HL-60/S4 treated with retinoic acid at 250 ng/mL for 4 days and 3 days (cell line): ENCODE measurements around the gene L3MBTL1.

Experiments used
- in situ Hi-C: fragments of 300-500 bp; cut with MboI; formaldehyde crosslinking; loops from 2 replicates; pipeline ENCODE4 v1.7.0; 2022; ENCODE audit warnings: low sequenced_read_pairs

L3MBTL1 gene

GRCh38 chr20:43533060-43533459 lies 25.6 kb downstream of the L3MBTL1 start:
- in situ Hi-C loops, result loop anchor here (25.0 kb wide), 1 partner anchor 554 kb away; no protein-coding TSS in a partner anchor

DNA sequence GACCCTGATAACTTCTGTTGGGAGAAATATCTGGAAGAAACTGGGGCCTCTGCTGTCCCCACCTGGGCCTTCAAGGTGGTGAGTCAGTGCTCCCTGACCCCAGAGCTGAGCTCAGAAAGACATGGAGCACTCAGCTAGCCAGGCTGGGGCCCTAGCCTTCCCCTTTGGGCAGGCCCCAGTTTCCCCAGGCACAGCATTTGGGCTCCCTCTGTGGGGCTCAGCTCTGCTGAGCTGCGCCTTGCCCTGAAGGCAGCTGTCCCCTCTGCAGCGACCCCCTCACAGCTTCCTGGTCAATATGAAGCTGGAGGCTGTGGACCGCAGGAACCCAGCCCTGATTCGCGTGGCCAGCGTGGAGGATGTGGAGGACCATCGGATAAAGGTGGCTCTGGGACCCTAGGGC lies 26.5 kb downstream of the L3MBTL1 start:
- in situ Hi-C loops, result loop anchor here (25.0 kb wide), 1 partner anchor 553 kb away; no protein-coding TSS in a partner anchor

DNA sequence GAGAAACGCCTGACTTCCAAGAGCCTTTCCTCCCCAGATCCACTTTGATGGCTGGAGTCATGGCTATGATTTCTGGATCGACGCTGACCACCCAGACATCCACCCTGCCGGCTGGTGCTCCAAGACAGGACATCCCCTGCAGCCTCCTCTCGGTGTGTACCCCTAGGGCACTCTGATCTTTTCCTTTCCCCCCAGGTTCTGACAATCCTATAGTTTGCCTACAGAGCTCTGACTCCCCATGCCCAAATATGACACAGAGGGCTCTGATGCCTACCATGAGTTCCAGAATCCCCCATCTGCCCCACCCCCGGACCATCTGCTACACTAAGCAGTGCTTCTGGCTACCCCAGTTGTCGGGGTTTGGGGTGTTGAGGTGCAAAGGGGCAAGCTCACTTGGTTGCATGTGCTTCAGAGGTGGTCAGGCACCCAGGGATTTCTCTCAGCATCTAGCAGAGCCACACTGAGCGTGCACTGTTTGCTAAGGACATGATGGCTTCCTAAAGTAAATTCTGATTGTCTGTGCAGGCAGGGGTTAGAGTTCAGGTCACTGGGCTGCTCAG lies 27.4 kb downstream of the L3MBTL1 start:
- in situ Hi-C loops, result loop anchor here (25.0 kb wide), 1 partner anchor 552 kb away; no protein-coding TSS in a partner anchor

DNA sequence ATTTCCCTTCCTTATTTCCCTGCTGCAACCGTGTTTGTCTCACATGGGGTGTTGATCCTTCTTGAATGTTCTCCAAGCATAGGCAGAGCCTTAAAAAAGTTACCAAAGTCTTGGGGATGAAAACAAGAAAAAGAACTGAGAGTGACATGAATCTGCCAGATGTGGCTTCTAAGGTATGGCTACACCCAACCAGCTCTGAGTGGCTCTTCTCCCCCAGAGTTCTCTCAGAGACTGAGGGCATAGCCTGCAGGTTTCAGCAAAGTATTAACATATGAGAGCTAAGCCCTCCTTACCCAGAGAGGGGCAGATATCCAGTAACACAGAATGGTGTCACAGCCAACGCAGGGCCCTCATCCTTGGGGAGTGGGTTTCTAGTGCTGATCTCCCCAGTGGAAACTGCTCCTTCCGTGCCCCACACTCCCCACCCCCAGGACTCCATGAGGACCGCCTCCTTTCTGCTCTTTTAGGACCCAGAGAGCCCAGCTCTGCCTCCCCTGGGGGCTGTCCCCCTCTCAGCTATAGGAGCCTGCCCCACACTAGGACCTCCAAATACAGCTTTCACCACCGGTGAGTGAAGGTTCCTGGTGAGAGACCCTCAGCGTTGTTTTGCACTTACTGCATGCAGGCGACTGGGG lies 28.0 kb downstream of the L3MBTL1 start:
- in situ Hi-C loops, result loop anchor here (25.0 kb wide), 1 partner anchor 552 kb away; no protein-coding TSS in a partner anchor

DNA sequence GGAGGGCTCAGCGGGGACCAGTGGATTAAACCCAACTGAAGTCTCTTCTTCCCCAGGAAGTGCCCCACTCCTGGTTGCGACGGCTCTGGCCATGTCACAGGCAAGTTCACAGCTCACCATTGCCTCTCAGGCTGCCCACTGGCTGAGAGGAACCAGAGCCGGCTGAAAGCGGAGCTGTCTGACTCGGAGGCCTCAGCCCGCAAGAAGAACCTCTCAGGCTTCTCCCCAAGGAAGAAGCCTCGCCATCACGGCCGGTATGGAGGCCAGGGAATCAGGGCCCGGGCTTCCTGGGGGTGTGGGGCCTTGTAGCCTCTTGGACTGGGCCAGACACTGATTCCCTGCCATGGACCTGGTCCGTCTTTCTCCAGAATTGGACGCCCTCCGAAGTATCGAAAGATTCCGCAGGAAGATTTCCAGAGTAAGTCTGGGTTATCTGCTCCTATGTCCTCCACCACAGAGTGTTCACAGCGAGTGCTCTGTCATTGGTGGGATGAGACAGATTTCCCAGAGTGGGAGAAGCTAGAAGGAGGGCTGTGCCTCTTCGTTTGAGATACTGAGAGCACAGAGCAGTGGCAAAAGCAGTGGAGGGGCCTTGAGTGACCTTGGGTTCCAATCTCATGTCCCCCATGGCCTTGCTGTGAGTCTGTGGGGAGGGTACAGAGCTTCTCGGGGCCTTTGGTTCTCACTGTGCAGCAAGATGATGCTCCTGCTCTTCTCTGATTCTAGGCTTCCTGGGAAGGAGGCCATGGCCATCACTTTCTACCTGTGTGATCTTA lies 28.7 kb downstream of the L3MBTL1 start:
- in situ Hi-C loops, result loop anchor here (25.0 kb wide), 1 partner anchor 551 kb away; no protein-coding TSS in a partner anchor

GRCh38 chr20:43536817-43537440 lies 29.4 kb downstream of the L3MBTL1 start:
- in situ Hi-C loops, result loop anchor here (25.0 kb wide), 1 partner anchor 550 kb away; no protein-coding TSS in a partner anchor

GRCh38 chr20:43537921-43538877 lies 30.7 kb downstream of the L3MBTL1 start:
- in situ Hi-C loops, result loop anchor here (25.0 kb wide), 1 partner anchor 549 kb away; no protein-coding TSS in a partner anchor

DNA sequence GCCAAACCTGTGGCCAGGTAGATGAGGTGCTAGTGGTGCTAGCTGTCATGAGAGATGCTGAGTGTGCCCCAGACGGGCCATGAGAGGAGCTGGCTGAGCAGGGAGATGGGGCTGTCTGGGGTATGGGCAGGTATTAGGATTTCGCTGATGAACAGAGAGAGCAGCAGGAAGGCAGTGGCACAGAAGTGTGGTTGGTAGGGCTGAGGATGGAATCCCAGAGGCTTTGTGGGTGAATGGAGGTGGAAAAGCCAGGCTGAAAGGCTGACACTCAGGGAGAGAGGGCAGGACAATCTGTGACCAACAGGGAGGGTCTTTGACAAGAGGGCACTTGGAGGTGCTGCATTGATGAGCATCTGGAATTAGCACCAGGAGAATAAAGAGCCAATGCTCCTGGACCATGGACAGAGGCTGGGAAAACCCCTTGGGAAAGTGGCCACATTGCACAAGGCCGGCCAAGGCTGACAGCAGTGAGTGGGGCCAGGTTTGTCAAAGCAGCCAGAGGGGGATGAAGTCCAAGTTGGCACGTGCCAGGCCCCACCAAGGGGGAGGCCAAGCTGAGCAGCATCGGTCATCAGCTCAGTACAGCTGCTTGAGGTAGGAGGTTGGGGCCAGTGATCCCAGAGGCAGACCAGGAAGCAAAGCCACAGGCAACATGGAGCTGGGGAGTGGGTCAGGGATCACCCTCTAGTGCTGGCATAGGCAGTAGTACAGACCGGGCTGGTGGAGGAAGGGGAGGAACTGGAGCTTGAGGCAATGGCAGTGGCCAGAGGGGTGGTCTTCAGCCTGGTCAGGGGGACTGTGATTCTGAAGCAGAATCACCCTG lies 31.6 kb downstream of the L3MBTL1 start:
- in situ Hi-C loops, result loop anchor here (25.0 kb wide), 1 partner anchor 548 kb away; no protein-coding TSS in a partner anchor

DNA sequence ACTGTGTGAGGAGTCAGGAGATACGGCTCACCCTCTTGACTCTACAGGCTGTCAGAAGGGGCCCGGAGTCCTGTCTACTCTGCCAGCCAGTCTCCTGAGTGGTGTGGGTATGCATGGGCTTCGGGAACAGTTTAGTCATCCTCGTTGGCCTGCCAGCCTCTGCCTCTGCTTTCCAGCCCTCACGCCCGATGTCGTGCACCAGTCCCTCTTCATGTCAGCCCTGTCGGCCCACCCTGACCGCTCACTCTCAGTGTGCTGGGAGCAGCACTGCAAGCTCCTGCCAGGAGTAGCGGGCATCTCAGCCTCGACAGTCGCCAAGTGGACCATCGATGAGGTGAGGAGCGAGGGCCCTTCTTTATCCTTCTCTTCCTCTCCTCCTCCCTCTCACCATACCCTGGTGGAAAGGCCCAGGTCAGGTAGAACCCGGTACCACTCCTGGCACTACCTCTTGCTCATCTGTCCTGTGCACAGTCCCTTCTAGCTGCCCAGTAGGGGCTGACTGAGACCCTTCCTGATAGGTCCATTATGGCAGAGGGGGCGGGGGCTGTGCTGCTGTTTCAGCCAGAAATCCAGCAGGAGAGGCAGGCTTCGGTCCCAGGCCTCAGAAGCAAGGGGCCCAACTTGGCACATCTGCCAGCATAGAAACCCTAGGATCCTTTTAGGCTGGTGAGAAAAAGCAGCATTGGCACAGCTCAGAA lies 32.6 kb downstream of the L3MBTL1 start:
- in situ Hi-C loops, result loop anchor here (25.0 kb wide), 1 partner anchor 547 kb away; no protein-coding TSS in a partner anchor

GRCh38 chr20:43540673-43541060 lies 33.2 kb downstream of the L3MBTL1 start:
- in situ Hi-C loops, result loop anchor here (25.0 kb wide), 1 partner anchor 547 kb away; no protein-coding TSS in a partner anchor

DNA sequence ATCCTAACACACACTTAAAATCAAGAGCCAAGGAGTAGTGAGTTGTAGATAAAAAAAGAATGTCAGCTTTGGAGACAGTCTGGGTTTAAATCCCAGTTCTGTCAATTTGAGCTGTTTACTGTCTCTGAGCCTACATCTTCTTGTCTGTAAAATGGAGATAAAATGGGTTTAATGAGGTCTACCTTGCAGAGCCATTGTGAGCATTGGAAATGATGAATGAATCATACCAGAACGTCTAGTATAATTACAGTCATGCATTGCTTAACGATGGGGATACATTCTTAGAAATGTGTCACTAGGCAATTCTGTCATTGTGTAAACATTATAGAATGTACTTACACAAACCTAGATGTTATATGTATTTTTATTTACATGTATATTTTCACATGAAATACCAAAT lies 33.7 kb downstream of the L3MBTL1 start:
- in situ Hi-C loops, result loop anchor here (25.0 kb wide), 1 partner anchor 546 kb away; no protein-coding TSS in a partner anchor

GRCh38 chr20:43542161-43542560 lies 34.7 kb downstream of the L3MBTL1 start:
- in situ Hi-C loops, result loop anchor here (25.0 kb wide), 1 partner anchor 545 kb away; no protein-coding TSS in a partner anchor

GRCh38 chr20:43542674-43543073 lies 35.2 kb downstream of the L3MBTL1 start:
- in situ Hi-C loops, result loop anchor here (25.0 kb wide), 1 partner anchor 545 kb away; no protein-coding TSS in a partner anchor

GRCh38 chr20:43543138-43543537 lies 35.6 kb downstream of the L3MBTL1 start:
- in situ Hi-C loops, result loop anchor here (25.0 kb wide), 1 partner anchor 544 kb away; no protein-coding TSS in a partner anchor

DNA sequence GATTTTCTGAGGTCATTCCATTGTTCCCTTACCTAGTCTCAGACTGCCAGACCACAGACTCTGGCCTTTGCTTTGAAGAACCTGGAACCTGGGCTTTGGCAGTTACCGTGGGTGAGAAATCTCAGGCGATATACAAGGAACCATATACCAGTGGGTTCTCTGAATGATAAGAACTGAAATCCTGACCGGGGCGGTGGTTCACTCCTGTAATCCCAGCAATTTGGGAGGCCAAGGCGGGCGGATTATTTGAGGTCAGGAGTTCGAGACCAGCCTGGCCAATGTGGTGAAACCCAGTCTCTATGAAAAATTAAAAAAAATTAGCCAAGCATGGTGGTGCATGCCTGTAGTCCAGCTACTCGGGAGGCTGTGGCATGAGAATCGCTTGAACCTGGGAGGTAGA lies 37.0 kb downstream of the L3MBTL1 start:
- in situ Hi-C loops, result loop anchor here (25.0 kb wide), 1 partner anchor 543 kb away; no protein-coding TSS in a partner anchor

GRCh38 chr20:43545837-43546578 lies 38.5 kb downstream of the L3MBTL1 start:
- in situ Hi-C loops, result loop anchor here (25.0 kb wide), 1 partner anchor 541 kb away; no protein-coding TSS in a partner anchor

DNA sequence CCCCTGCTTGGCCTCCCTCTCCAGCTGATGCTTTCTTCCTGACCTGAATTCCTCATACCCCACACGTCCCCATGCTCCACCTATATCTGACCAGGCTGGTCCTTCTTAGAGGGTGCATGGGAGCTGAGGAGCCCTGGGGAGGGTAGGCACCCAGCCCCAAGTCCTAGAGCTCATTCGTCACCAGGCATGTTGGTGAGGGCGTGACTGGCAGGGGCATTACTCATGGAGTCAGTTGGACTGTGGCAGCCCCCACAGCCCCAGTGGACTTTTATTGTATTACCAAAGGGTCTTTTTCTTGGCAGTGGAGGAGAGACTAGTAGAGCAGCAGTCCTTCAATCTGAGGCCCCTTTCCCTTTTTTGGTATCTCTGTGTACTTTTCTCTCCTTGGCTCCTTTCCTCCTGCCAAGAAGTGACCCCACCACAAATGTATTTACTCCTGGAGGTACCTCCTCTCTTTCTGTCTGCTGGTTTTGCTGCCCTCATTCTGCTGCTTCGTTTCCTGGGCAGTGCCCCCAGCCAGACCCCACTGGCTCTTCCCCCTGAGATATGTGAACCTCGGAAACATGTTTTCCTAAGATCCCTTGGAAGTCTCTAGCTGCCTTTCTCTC lies 40.9 kb downstream of the L3MBTL1 start:
- in situ Hi-C loops, result loop anchor here (25.0 kb wide), 1 partner anchor 539 kb away; no protein-coding TSS in a partner anchor
